H1 (cell line): ENCODE data around the gene TLCD3B. TPM values are rescaled to one million over a fixed set of nuclear protein-coding genes. Genes with fewer than 3 reads are reported as not detected.

ENCODE experiments used
- E2F6 ChIP-seq: IDR thresholded peaks from 2 replicates; pipeline ENCODE4 v1.6.1; 2012; ENCODE audit warnings: inconsistent platforms
- polyA plus RNA-seq, 7 experiments: library from polyadenylated mRNA; depleted of rRNA in 3 of 7; stranded (reverse) in 5 of 7; unstranded in 2 of 7; fragments of >200 nt in 5 of 7; fragments of 200-250 nt in 2 of 7; gene quantifications; 1 replicate in 5 of 7; 2 replicates in 1 of 7; 4 replicates in 1 of 7; pipeline versions ENCODE4 v1.2.1 to v1.2.3, GENCODE V29; 2011 to 2013; ENCODE audit warnings: missing spikeins in 2 of 7, mixed read lengths in 2 of 7
- total RNA-seq: library from RNA; stranded (reverse); fragmentation: NEBNext Ultra II Directional; extraction: Animal tissue kit (Norgen Biotek cat#: 25700); gene quantifications from 2 replicates; pipeline ENCODE4 v1.2.1, GENCODE V29; 2021

The TLCD3B gene
- total and polyA plus RNA-seq, 2 of the 8 experiments (the other 6 are each of a cell fraction or from before 2014, with no cell fraction given), result 15.2 to 26.9 TPM

GRCh38 chr16:30030841-30031413 lies at the start of gene TLCD3B (continued):
- no peak for TF ChIP-seq E2F6
